OCI-LY3 (cell line): ENCODE data around the gene PPT1.

ENCODE experiments used
- EZH2phosphoT487 ChIP-seq: fragments of 200-600 bp; shearing (Covaris generic); IDR thresholded peaks from 2 replicates; pipeline ENCODE4 v1.6.1; 2018; ENCODE audit warnings: antibody characterized with exemption, mixed run types, low read depth
- TF ChIP-seq, protein P1 (sequence below): fragments of 200-600, 300-600 bp; sonication (generic); IDR thresholded peaks from 2 replicates; pipeline ENCODE4 v1.5.1; 2014; ENCODE audit warnings: antibody characterized with exemption, low read length, low read depth

DNA sequence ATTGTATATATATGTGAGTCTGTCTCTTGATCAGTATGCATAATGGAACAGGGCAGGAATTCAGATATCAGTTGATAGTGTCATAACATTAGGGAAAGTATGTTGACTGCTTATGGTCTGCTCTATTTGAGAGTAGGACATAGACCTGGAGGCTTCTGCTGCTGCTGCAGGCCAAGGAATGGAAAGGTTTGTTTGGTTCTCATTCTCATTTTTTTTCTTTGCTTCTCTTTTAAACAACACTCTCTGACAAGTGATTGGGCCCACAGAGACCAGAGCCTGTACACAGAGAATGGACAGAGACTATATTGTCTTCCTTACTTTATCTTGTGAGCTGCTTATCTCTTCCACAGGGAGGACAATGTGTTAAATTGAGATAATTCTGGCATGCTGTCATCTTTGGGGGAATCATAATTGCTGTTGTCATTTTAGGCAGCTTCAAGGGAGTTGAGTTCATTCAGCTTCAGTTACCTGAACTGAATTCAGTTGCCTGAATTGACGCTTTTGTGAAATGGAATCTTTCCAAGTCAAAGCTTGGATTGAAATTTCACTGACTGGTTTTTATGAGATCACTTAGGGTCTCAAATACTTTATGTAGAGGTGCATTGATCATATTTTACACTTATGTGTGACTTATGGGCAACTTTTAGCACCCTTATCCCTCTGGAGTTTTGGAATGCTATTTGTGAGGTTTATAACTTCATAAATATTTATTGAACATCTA, 39.6 kb downstream of the PPT1 start:
- TF ChIP-seq, protein P1, sequence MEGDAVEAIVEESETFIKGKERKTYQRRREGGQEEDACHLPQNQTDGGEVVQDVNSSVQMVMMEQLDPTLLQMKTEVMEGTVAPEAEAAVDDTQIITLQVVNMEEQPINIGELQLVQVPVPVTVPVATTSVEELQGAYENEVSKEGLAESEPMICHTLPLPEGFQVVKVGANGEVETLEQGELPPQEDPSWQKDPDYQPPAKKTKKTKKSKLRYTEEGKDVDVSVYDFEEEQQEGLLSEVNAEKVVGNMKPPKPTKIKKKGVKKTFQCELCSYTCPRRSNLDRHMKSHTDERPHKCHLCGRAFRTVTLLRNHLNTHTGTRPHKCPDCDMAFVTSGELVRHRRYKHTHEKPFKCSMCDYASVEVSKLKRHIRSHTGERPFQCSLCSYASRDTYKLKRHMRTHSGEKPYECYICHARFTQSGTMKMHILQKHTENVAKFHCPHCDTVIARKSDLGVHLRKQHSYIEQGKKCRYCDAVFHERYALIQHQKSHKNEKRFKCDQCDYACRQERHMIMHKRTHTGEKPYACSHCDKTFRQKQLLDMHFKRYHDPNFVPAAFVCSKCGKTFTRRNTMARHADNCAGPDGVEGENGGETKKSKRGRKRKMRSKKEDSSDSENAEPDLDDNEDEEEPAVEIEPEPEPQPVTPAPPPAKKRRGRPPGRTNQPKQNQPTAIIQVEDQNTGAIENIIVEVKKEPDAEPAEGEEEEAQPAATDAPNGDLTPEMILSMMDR = no peak
- TF ChIP-seq EZH2phosphoT487 = no peak
